Endometrial microvascular endothelial cells (primary cell): ENCODE results near the gene MDH2. TPM values are rescaled to one million over a fixed set of nuclear protein-coding genes. Genes with fewer than 3 reads are reported as not detected.
"Not testable (repeated sequence)": the region's sequence is repeated elsewhere in the genome, so short reads cannot be mapped to it uniquely, and the experiment has no call there.

ENCODE experiments used
- in situ Hi-C: cut with HindIII; loops from 2 replicates; pipeline ENCODE4 v1.10.0; 2017; ENCODE audit warnings: low sequenced_read_pairs, low pct_unique_long_range_greater_than_20kb; ENCODE audit errors: inconsistent ontology term
- total RNA-seq: library from RNA; depleted of rRNA; stranded (reverse); fragments of >200 nt; gene quantifications from one replicate; pipeline ENCODE4 v1.2.3, GENCODE V29; 2015; ENCODE audit errors: inconsistent ontology term

The MDH2 gene
- total RNA-seq, 1 donor from 2014 or later: 159 TPM

DNA sequence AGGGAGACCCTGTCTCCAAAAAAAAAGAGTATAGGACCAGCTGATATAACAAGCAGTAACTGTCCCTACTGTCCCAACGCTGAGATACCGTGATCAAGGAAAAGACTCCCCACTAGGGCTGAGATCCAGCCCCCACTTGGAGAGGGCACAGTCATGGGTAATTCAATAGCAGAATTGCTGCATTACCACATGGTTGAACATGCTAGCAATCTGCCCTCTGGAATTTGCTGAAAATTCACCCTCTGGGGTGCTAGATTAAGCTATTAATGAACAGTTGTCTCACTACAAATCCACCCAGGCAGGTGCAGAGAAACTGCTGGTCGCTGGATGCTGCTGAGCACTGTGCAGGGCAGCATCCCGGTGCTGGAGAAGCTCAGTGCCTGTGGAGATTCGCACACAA is 46.4 kb downstream of the MDH2 start:
- in situ Hi-C loops: not testable (repeated sequence)

DNA sequence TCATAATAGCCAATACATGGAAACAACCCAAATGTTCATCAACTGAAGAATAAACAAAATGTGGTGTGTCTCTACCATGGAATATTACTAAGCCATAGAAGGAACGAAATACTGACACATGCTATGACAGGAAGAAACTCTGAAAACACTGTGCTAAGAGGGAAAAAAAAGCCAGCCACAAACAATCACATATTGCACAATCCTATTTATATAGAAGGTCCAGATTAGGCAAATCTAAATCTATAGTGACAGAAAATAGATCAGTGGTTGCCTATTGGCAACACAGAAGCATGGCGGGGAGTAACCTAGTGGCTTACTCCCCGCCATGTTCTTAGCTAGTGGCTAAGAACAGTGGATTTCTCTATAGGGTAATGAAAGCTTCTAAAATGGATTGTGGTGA is 48.0 kb downstream of the MDH2 start:
- in situ Hi-C loops: no loop called here

DNA sequence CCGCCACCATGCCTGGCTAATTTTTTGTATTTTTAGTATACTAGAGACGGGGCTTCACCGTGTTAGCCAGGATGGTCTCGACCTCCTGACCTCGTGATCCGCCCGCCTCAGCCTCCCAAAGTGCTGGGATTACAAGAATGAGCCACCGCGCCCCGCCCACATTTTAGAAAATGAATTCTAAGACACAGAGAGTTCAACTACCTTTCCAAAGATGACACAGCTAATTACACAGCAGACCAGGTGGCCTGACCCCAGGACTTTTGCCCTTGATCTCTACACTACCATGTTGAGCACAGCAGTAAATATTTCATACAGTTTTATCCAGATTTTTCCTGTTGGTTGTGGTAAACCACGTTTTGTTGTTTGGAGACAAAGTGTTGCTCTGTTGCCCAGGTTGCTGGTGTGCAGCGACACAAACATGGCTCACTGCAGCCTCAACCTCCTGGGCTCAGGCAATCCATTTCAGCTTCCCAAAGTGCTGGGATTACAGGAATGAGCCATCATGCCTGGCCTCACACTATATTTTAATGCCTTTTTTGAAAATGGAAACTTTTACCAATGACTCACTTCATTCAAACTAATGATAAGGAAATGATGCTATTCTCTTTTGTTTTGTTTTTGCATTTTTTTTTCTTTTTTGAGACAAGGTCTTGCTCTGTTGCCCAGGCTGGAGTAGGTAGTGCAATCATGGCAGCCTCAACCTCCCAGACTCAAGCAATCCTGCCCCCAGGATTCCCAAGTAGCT is 54.0 kb downstream of the MDH2 start:
- in situ Hi-C loops: not testable (repeated sequence)

DNA sequence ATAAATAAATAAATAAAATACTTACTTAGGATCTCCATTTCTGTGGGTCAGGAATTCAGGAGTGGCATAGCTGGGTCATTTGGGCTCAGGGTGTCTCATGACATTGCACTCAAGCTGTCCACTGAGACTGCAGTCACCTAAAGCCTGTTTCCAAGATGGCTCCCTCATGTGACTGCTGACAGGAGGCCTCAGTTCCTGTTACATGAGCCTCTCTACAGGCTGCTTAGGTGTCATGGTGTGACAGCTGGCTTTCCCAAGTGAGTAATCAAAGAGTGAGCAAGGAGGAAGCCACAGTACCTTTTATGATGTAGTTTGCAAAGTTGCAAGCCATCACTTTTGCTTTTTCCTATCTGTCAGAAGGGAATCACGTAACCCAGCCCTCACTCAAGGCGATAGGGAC is 55.9 kb downstream of the MDH2 start:
- in situ Hi-C loops: not testable (repeated sequence)

DNA sequence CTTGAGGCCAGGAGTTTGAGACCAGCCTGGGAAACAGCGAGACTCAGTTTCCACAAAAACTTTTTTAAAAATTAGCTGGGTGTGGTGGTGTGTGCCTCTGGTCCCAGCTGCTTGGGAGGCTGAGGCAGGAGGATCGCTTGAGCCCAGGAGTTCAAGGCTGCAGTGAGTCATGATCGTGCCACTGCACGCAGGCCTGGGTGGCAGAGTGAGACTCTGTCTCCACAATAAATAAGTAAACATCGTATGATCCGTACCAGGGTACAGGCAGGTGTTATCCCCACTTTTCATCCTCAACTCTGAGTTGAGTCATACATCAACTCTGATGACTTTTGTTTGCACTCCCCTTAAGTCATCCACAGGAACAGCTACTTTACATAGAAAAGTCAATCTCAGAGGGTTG is 58.2 kb downstream of the MDH2 start:
- in situ Hi-C loops: not testable (repeated sequence)

DNA sequence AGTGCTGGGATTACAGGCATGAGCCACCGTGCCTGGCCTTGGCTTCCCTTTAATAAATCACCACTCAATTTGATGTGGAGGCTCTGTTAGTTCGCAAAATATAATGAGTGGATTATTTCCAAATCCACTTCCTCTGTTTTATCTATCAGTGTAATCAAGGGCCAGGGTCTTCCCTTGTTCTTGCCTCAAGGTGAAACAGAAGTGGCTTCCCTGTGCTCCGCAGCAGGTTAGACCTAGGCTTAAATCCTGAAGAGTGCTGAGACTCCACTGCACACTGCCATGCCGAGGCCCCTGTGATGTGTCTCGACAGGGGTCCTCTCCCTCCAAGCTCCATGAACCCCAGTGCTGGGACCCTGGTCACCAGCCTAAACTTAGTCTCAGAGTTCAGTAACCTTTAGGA is 59.0 kb downstream of the MDH2 start:
- in situ Hi-C loops: no loop called here

DNA sequence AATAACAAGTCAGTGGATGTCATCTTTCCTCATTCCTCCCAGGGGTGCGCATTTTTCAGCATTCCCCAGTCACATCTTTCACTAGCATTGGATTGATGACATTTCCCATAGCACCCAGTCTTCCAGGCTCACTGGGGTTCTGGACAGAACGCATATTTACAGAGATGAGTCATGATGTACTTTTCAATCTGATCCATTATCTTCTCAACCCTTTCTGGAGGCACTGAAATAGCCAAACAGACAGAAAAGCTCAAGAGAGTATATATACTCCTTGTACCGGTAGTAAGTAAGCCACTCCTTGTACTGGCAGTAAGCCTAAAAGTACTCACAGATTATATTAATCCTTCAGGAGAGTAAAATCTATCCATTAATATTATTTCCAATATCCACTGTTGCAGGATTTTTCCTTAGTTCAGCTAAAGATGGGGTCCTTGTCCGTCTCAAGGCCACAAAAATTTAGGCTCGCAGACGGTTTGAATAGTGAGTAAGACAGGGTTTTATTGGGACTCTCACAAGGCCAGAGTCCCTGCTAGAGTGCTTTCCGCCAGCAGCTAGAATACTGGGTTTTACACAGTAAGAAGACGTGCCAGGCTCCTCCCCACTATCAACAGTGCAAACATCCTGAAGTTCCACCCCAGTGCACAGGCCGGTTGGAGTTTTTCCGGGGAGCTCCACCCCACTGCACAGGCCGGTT is 60.8 kb downstream of the MDH2 start:
- in situ Hi-C loops: no loop called here

DNA sequence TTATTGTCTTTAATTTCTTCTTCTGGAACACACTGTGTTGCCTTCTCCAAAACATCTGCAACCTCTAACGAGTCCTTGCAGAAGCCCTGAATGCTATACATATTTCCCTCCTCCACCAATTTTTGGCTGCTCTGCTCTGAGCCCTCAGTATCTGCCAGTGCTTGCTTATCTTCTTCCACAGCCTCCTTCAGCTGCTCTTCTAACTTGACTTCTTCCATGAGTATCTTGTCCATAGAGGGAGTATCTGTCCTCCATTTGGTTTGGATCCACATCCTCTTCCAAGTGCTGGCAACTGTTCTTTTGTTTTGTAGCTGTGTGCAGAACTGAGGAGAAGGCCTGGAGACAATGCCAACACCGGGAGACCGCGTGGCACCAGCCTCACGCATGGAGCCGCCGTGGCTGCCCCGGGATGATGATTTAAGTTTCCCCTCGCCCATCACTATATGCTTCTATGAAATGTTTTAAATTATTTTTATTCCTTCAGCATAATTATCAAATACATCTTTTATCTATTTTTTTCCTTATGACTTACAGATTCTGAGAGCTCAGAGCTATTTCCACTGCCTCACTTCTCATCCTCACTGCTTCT is 65.2 kb downstream of the MDH2 start:
- in situ Hi-C loops: not testable (repeated sequence)

DNA sequence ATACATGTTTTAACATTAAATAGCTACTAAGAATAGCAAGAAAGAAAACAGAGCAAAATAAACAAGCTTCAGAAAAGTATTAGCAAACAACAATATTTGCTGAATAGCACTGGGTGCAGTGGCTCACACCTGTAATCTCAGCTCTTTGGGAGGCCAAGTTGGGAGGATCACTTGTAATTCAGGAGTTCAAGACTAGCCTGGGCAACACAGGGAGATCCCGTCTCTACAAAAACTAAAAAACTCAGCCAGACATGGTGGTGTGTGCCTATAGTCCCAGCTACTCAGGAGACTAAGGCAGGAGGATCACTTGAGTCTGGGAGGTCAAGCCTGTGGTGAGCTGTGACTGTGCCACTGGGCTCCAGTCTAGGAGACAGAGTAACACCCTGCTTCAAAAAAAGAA is 66.8 kb downstream of the MDH2 start:
- in situ Hi-C loops: not testable (repeated sequence)

Other genes with a start within 250 kb of the MDH2 start
- not detected for gene CCL24, start 234.3 kb upstream of the MDH2 start, total RNA-seq
- gene RHBDD2, start 169.1 kb upstream of the MDH2 start, total RNA-seq: 30.4 TPM
- 50.1 TPM for gene POR, start 133.0 kb upstream of the MDH2 start, total RNA-seq
- 12.0 TPM for gene TMEM120A, start 53.5 kb upstream of the MDH2 start, total RNA-seq
- 51.5 TPM for gene STYXL1, start 106 bp upstream of the MDH2 start, total RNA-seq
- not detected for gene SRRM3, start 153.8 kb downstream of the MDH2 start, total RNA-seq